Fibroblast of villous mesenchyme (primary cell): ENCODE measurements around the gene RSPO4. TPM values are rescaled to one million over a fixed set of nuclear protein-coding genes. Genes with fewer than 3 reads are reported as not detected.

Experiments used
- DNase-seq: peaks from one replicate; pipeline ENCODE4 v3.0.0-alpha.2; 2010; ENCODE audit warnings: low read depth
- H3K4me3 ChIP-seq: 2 replicates; pipeline ENCODE4 v1.5.1; 2011; ENCODE audit warnings: low read depth, mild to moderate bottlenecking, low read length
- CTCF ChIP-seq: IDR thresholded peaks from 2 replicates; pipeline ENCODE4 v1.5.1; 2012; ENCODE audit warnings: low read depth, mild to moderate bottlenecking, low read length; ENCODE audit not compliant: insufficient read depth
- total RNA-seq: library from RNA; depleted of rRNA; stranded (reverse); fragments of >200 nt; gene quantifications from 2 replicates; pipeline ENCODE4 v1.2.3, GENCODE V29; 2012

The RSPO4 gene
- total RNA-seq: not detected in 2 replicates

- DNase-seq: no peak
- no peak within 1 kb of the TSS for H3K4me3 ChIP-seq
- no peak for TF ChIP-seq CTCF
Measured at GRCh38 chr20:1001911-1002681, at the start of gene RSPO4. TSS of gene RSPO4 (minus strand) at chr20:1002311. CDS start at chr20:1002164, 147 bp downstream.

GRCh38 chr20:1050440-1050839, 48.3 kb upstream of the RSPO4 start:
- no peak for DNase-seq
- TF ChIP-seq CTCF: no peak
- H3K4me3 ChIP-seq: no peak overlapping the region

- H3K4me3 ChIP-seq: no peak overlapping the region
- no peak for DNase-seq
- no peak for TF ChIP-seq CTCF
Measured at GRCh38 chr20:1045860-1046418, 43.8 kb upstream of the RSPO4 start.

- no peak for DNase-seq
- H3K4me3 ChIP-seq: no peak overlapping the region
- no peak for TF ChIP-seq CTCF
Measured at GRCh38 chr20:1041845-1042390, 39.8 kb upstream of the RSPO4 start.

GRCh38 chr20:1038205-1038604, 36.1 kb upstream of the RSPO4 start:
- no peak for DNase-seq
- TF ChIP-seq CTCF: no peak
- no peak overlapping the region for H3K4me3 ChIP-seq

GRCh38 chr20:1037039-1037438, 34.9 kb upstream of the RSPO4 start:
- TF ChIP-seq CTCF: no peak
- DNase-seq: no peak
- H3K4me3 ChIP-seq: no peak overlapping the region
